ENCODE measurements around the gene FAM184A.
A peak's percentile ranks its signal among the peaks of the same experiment; 100 is the strongest.

The FAM184A gene

GRCh38 chr6:118953391-118953790, 125.1 kb downstream of the FAM184A start:
- DNase-seq = no peak

- no peak for DNase-seq
Observed at GRCh38 chr6:118952683-118953082, 125.8 kb downstream of the FAM184A start.

- no peak for DNase-seq
Observed at GRCh38 chr6:118945217-118945616, 133.2 kb downstream of the FAM184A start.

GRCh38 chr6:118940770-118941169, 137.7 kb downstream of the FAM184A start:
- no peak for DNase-seq

GRCh38 chr6:118939683-118940082, 138.8 kb downstream of the FAM184A start:
- DNase-seq = no peak

GRCh38 chr6:118935978-118936703, 142.3 kb downstream of the FAM184A start:
- DNase-seq = no peak

GRCh38 chr6:118935331-118935668, 143.2 kb downstream of the FAM184A start:
- DNase-seq = no peak

GRCh38 chr6:118934461-118935330, 143.8 kb downstream of the FAM184A start, which contains the start of gene MCM9:
Gene MCM9 (minus strand): TSS chr6:118935159. CDS start chr6:118931723, 3,436 bp downstream.
- DNase-seq = peak; percentile 88 to 91

- no peak for DNase-seq
Observed at GRCh38 chr6:118933855-118934460, 144.5 kb downstream of the FAM184A start.

- no peak for DNase-seq
Observed at GRCh38 chr6:118932421-118932820, 146.0 kb downstream of the FAM184A start.

GRCh38 chr6:118931436-118931835, 147.0 kb downstream of the FAM184A start:
- DNase-seq = no peak

- no peak for DNase-seq
Observed at GRCh38 chr6:118930680-118931079, 147.8 kb downstream of the FAM184A start.

GRCh38 chr6:118923035-118923434, 155.4 kb downstream of the FAM184A start:
- no peak for DNase-seq

GRCh38 chr6:118921084-118921483, 157.4 kb downstream of the FAM184A start:
- DNase-seq = no peak

GRCh38 chr6:118918329-118918725, 160.1 kb downstream of the FAM184A start:
- no peak for DNase-seq

- DNase-seq = no peak
Observed at GRCh38 chr6:118917546-118918328, 160.7 kb downstream of the FAM184A start.

GRCh38 chr6:118914598-118914997, 163.9 kb downstream of the FAM184A start:
- DNase-seq = no peak

GRCh38 chr6:118913161-118913560, 165.3 kb downstream of the FAM184A start:
- DNase-seq = no peak

GRCh38 chr6:118912646-118913045, 165.8 kb downstream of the FAM184A start:
- DNase-seq = no peak
